Caco-2 (cell line): ENCODE results near the gene NOTCH2. TPM values are rescaled to one million over a fixed set of nuclear protein-coding genes. Genes with fewer than 3 reads are reported as not detected.

ENCODE experiments used
- BruUV-seq: library from RNA; stranded (reverse); fragments of 400-500 nt; replicated peaks from 2 replicates; lab custom pipeline; 2021; lab: Mats Ljungman, UMichigan
- CTCF ChIA-PET: fragments of 300-600 bp; sonication (Branson Sonifier 250); formaldehyde crosslinking; loops from one replicate; lab custom pipeline; 2022; ENCODE audit warnings: antibody characterized with exemption; lab: Charles Lee
- POLR2A ChIA-PET: fragments of 300-600 bp; sonication (Branson Sonifier 250); formaldehyde crosslinking; loops from one replicate; lab custom pipeline; 2022; ENCODE audit warnings: antibody characterized with exemption; lab: Charles Lee
- DNase-seq, 2 experiments: peaks; one replicate each; pipeline versions ENCODE4 v3.0.0 to v3.0.0-alpha.2; 2020 to 2022
- H3K27me3 ChIP-seq: replicated peaks from 2 replicates; pipeline ENCODE4 v1.6.0; 2011; ENCODE audit warnings: low read length; ENCODE audit not compliant: control insufficient read depth, insufficient read depth
- H3K36me3 ChIP-seq: 2 replicates; pipeline ENCODE4 v1.5.1; 2011; ENCODE audit warnings: low read length; ENCODE audit not compliant: control insufficient read depth, insufficient read depth
- H3K4me1 ChIP-seq: fragments of 250-450 bp; sonication (Bioruptor Pico); 2 replicates; pipeline ENCODE4 v1.5.1; 2020; ENCODE audit warnings: mild to moderate bottlenecking
- H3K4me3 ChIP-seq: 2 replicates; pipeline ENCODE4 v1.5.1; 2011; ENCODE audit warnings: low read depth, mild to moderate bottlenecking, control low read depth, low read length
- H3K9me3 ChIP-seq: fragments of 250-450 bp; sonication (Bioruptor Pico); 2 replicates; pipeline ENCODE4 v1.5.1; 2020; ENCODE audit warnings: mild to moderate bottlenecking, moderate library complexity
- H3K27ac Mint-ChIP-seq: one replicate; pipeline ENCODE4 v1.8.0; 2022; ENCODE audit warnings: mixed read lengths; ENCODE audit not compliant: unreplicated experiment
- H3K27me3 Mint-ChIP-seq: one replicate; pipeline ENCODE4 v1.8.0; 2022; ENCODE audit warnings: mixed read lengths; ENCODE audit not compliant: insufficient read depth, unreplicated experiment
- H3K36me3 Mint-ChIP-seq: one replicate; pipeline ENCODE4 v1.8.0; 2022; ENCODE audit warnings: mild to moderate bottlenecking, mixed read lengths; ENCODE audit not compliant: insufficient read depth, unreplicated experiment
- H3K4me1 Mint-ChIP-seq: one replicate; pipeline ENCODE4 v1.8.0; 2022; ENCODE audit warnings: low read depth, mixed read lengths; ENCODE audit not compliant: unreplicated experiment
- H3K4me3 Mint-ChIP-seq: one replicate; pipeline ENCODE4 v1.8.0; 2022; ENCODE audit warnings: mild to moderate bottlenecking, moderate library complexity, mixed read lengths; ENCODE audit not compliant: unreplicated experiment
- H3K9me3 Mint-ChIP-seq: one replicate; pipeline ENCODE4 v1.8.0; 2022; ENCODE audit warnings: mixed read lengths; ENCODE audit not compliant: unreplicated experiment
- CTCF ChIP-seq, 2 experiments: fragments of 200-600 bp in 1 of 2; IDR thresholded peaks; 1 replicate in 1 of 2; 2 replicates in 1 of 2; pipeline versions ENCODE4 v1.5.1 to v1.8.0; 2011 to 2022; ENCODE audit warnings: antibody characterized with exemption in 1 of 2, control low read depth in 1 of 2, inconsistent platforms in 1 of 2, low read depth in 1 of 2, low read length in 1 of 2, mild to moderate bottlenecking in 1 of 2, moderate library complexity in 1 of 2; ENCODE audit not compliant: insufficient read depth in 1 of 2, severe bottlenecking in 1 of 2, unreplicated experiment in 1 of 2
- intact Hi-C: fragments of 100-400 bp; cut with micrococcal nuclease; formaldehyde crosslinking; loops from one replicate; pipeline ENCODE4 v1.10.0; 2022; ENCODE audit not compliant: unreplicated experiment
- total RNA-seq: library from RNA; stranded (reverse); gene quantifications from 2 replicates; pipeline ENCODE4 v1.2.3, GENCODE V29; 2022

The NOTCH2 gene
- total RNA-seq, 1 experiment from 2014 or later, result 41.1 TPM

GRCh38 chr1:119968601-119969000, 100.9 kb downstream of the NOTCH2 start:
- Histone ChIP-seq H3K4me1 (no peaks in the 10 kb centered on the region), H3K9me3 (no peaks in the 10 kb centered on the region), H3K27me3 (no peaks in the 10 kb centered on the region), H3K36me3 (no peaks in the 10 kb centered on the region), H3K4me3 (no peak overlapping the region)
- CTCF ChIA-PET, result interaction anchor here (1.3 kb wide), 1 partner anchor 20 kb away, joined by 9 read pairs; no protein-coding TSS in a partner anchor
- no peaks in the 10 kb centered on the region for H3K9me3 Mint-ChIP-seq
- intact Hi-C loops, result loop anchor here (10.0 kb wide), 1 partner anchor 164 kb away; no protein-coding TSS in a partner anchor
- no peak for TF ChIP-seq CTCF (IDR thresholded peaks at IDR 0.05; ENCODE audit: insufficient read depth in 1 of 2, low read depth in 1 of 2, low read length in 1 of 2, severe bottlenecking in 1 of 2, unreplicated experiment in 1 of 2)
- H3K4me1 Mint-ChIP-seq, result peaks cover 9% of the 10 kb centered on the region
- DNase-seq, result no peak
- no peak overlapping the region for H3K27ac Mint-ChIP-seq
- POLR2A ChIA-PET, result no interaction called here
- H3K36me3 Mint-ChIP-seq, result peaks cover 11% of the 10 kb centered on the region
- no peaks in the 10 kb centered on the region for H3K27me3 Mint-ChIP-seq
- BruUV-seq, result no TSS peak
- H3K4me3 Mint-ChIP-seq, result no peak overlapping the region

- DNase-seq, result peak; percentile 71 to 74
- no peak overlapping the region for H3K4me3 ChIP-seq
- no peaks in the 10 kb centered on the region for H3K27me3 Mint-ChIP-seq
- no peaks in the 10 kb centered on the region for H3K9me3 ChIP-seq
- peaks cover 12% of the 10 kb centered on the region for H3K36me3 Mint-ChIP-seq
- TF ChIP-seq CTCF (IDR thresholded peaks at IDR 0.05; ENCODE audit: insufficient read depth in 1 of 2, low read depth in 1 of 2, low read length in 1 of 2, severe bottlenecking in 1 of 2, unreplicated experiment in 1 of 2), result peak; percentile 65 to 66
- no peaks in the 10 kb centered on the region for H3K9me3 Mint-ChIP-seq
- H3K4me3 Mint-ChIP-seq, result no peak overlapping the region
- intact Hi-C loops, result loop anchor here (10.0 kb wide), 1 partner anchor 163 kb away; no protein-coding TSS in a partner anchor
- POLR2A ChIA-PET, result no interaction called here
- no TSS peak for BruUV-seq
- H3K4me1 ChIP-seq, result no peaks in the 10 kb centered on the region
- CTCF ChIA-PET, result interaction anchor here (1.3 kb wide), 1 partner anchor 19 kb away, joined by 9 read pairs; no protein-coding TSS in a partner anchor
- peak overlapping the region; percentile 46 for H3K27ac Mint-ChIP-seq
- no peaks in the 10 kb centered on the region for H3K36me3 ChIP-seq
- H3K4me1 Mint-ChIP-seq, result peaks cover 9% of the 10 kb centered on the region
- H3K27me3 ChIP-seq, result no peaks in the 10 kb centered on the region
Observed at GRCh38 chr1:119968068-119968492, 101.4 kb downstream of the NOTCH2 start.

- intact Hi-C loops, result loop anchor here (10.0 kb wide), 1 partner anchor 162 kb away; no protein-coding TSS in a partner anchor
- H3K36me3 Mint-ChIP-seq, result peaks cover 17% of the 10 kb centered on the region
- no peaks in the 10 kb centered on the region for H3K9me3 Mint-ChIP-seq
Observed at GRCh38 chr1:119966681-119967080, 102.8 kb downstream of the NOTCH2 start.

More at GRCh38 chr1:119966681-119967080, 102.8 kb downstream of the NOTCH2 start:
- H3K4me1 ChIP-seq, result no peaks in the 10 kb centered on the region
- TF ChIP-seq CTCF (IDR thresholded peaks at IDR 0.05; ENCODE audit: insufficient read depth in 1 of 2, low read depth in 1 of 2, low read length in 1 of 2, severe bottlenecking in 1 of 2, unreplicated experiment in 1 of 2), result no peak
- no peaks in the 10 kb centered on the region for H3K27me3 ChIP-seq
- Mint-ChIP-seq H3K4me3 (no peak overlapping the region), H3K27me3 (no peaks in the 10 kb centered on the region), H3K27ac (no peak overlapping the region), H3K4me1 (peaks cover 9% of the 10 kb centered on the region)
- ChIA-PET POLR2A (no interaction called here), CTCF (no interaction called here)
- DNase-seq, result no peak
- H3K9me3 ChIP-seq, result no peaks in the 10 kb centered on the region
- no TSS peak for BruUV-seq
- no peaks in the 10 kb centered on the region for H3K36me3 ChIP-seq
- no peak overlapping the region for H3K4me3 ChIP-seq
